BE2C (cell line): ENCODE results near the gene LAS1L. TPM values are rescaled to one million over a fixed set of nuclear protein-coding genes. Genes with fewer than 3 reads are reported as not detected.

Experiments
- DNase-seq: peaks from one replicate; pipeline ENCODE4 v3.0.0-alpha.2; 2020
- H3K27me3 ChIP-seq: fragments of 250-450 bp; sonication (Bioruptor Pico); 2 replicates; pipeline ENCODE4 v1.5.1; 2020; ENCODE audit warnings: mild to moderate bottlenecking
- H3K36me3 ChIP-seq: fragments of 250-450 bp; sonication (Bioruptor Pico); 2 replicates; pipeline ENCODE4 v1.5.1; 2020; ENCODE audit warnings: mild to moderate bottlenecking
- H3K4me1 ChIP-seq: fragments of 250-450 bp; sonication (Bioruptor Pico); 2 replicates; pipeline ENCODE4 v1.5.1; 2020
- H3K4me3 ChIP-seq: 2 replicates; pipeline ENCODE4 v1.5.1; 2011; ENCODE audit warnings: low read depth, low read length
- H3K9me3 ChIP-seq: fragments of 250-450 bp; sonication (Bioruptor Pico); 2 replicates; pipeline ENCODE4 v1.5.1; 2020
- polyA plus RNA-seq: library from polyadenylated mRNA; unstranded; fragments of >200 nt; gene quantifications from one replicate; pipeline ENCODE4 v1.2.1, GENCODE V29; 2012; ENCODE audit warnings: low read depth, missing spikeins; ENCODE audit not compliant: insufficient read length, insufficient read depth
- TF ChIP-seq, protein P1 (sequence below): IDR thresholded peaks from 2 replicates; pipeline ENCODE4 v1.5.1; 2012; ENCODE audit warnings: mild to moderate bottlenecking, low read depth, low read length

LAS1L gene
- polyA plus RNA-seq = 46.9 TPM

DNA sequence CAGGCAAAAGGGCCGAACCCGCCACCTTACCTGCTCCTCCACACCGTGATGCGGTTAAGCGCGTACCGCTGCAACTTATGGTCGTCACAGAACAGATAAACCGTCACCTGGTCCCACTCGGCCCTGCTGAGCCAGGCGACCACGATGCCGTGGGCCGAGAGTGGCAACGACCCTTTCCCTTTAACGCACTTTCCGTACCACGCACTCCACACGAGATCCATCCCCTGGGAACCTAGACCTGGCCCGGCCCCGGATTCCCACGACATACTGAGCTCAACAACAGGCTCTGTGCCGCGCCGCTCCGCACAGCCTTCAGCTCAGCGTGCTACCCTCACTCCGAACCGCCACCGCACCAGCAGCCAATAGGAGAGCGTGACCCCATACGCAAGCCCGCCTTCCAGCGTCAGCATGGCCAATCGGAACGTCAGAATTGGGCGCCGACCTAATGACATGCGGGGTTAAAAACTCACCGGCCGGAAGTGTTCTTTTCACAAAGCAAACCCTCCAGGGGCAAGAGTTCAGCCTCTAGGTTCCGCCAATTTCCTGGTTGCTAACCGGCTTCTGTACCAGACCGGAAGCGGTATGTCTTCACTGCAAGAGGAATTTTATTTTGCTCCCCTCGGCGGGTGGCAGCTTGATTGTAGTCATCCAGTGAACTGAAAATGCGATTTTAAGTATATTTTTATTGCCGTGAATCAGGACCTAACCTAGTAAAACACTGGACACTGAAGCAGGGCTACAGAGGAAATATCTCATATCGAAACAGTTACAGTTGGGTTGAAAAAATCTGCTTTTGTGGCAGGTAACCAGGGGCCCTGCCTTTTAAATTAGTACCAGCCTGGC is at the start of gene LAS1L:
Gene LAS1L (minus strand): TSS at position 338 of the 843 bp plus-strand sequence. CDS start 72 bp downstream, at position 266.
- TF ChIP-seq, protein P1, sequence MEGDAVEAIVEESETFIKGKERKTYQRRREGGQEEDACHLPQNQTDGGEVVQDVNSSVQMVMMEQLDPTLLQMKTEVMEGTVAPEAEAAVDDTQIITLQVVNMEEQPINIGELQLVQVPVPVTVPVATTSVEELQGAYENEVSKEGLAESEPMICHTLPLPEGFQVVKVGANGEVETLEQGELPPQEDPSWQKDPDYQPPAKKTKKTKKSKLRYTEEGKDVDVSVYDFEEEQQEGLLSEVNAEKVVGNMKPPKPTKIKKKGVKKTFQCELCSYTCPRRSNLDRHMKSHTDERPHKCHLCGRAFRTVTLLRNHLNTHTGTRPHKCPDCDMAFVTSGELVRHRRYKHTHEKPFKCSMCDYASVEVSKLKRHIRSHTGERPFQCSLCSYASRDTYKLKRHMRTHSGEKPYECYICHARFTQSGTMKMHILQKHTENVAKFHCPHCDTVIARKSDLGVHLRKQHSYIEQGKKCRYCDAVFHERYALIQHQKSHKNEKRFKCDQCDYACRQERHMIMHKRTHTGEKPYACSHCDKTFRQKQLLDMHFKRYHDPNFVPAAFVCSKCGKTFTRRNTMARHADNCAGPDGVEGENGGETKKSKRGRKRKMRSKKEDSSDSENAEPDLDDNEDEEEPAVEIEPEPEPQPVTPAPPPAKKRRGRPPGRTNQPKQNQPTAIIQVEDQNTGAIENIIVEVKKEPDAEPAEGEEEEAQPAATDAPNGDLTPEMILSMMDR = no peak
- H3K27me3 ChIP-seq = no peaks in the 10 kb centered on the region
- peak within 1 kb of the TSS; percentile 90 for H3K4me3 ChIP-seq
- peak; percentile 88 for DNase-seq
- H3K36me3 ChIP-seq = peaks cover 4% of the 10 kb centered on the region; the same call in 1 of the 2 replicates
- no peaks in the 10 kb centered on the region for H3K4me1 ChIP-seq
- no peaks in the 10 kb centered on the region for H3K9me3 ChIP-seq

DNA sequence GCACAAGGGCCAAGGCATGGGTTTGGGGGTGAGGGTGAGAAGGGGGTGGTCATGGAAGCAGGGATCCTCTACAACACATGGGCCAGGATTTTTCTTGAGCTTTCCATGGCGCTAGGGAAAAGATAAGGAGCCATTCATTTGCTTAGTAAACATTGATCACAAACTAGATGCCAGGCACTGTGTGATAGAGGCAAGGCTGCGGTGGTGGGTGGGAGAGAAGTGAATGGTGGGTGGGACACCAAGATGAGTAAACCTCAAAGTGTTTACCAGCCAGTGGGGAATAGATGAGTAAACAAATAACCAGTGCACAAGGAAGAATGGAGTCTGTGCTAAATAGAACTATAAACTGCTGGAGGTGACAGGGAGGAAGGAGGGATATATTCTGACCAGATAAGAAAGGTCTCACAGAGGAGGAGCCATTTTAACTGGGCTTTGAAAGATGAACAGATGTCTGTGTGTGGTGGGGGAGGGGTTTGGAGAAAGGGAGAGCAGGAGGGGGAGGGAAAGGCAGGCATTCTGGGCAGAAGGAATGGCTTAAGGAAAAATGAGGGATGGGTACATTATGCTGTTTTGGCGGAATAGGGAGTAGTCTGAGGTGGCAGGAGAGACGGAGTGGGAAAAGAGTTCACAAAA is 48.0 kb upstream of the LAS1L start:
- DNase-seq = no peak
- TF ChIP-seq, protein P1 = no peak
- no peaks in the 10 kb centered on the region for H3K27me3 ChIP-seq
- H3K4me1 ChIP-seq = no peaks in the 10 kb centered on the region
- no peaks in the 10 kb centered on the region for H3K36me3 ChIP-seq
- no peaks in the 10 kb centered on the region for H3K9me3 ChIP-seq
- no peak overlapping the region for H3K4me3 ChIP-seq

GRCh38 chrX:65581661-65582339 is 47.2 kb upstream of the LAS1L start:
- TF ChIP-seq, protein P1 = peak; percentile 67
- no peak overlapping the region for H3K4me3 ChIP-seq
- H3K4me1 ChIP-seq = no peaks in the 10 kb centered on the region
- DNase-seq = peak; percentile 27
- H3K36me3 ChIP-seq = no peaks in the 10 kb centered on the region
- no peaks in the 10 kb centered on the region for H3K9me3 ChIP-seq
- no peaks in the 10 kb centered on the region for H3K27me3 ChIP-seq

DNA sequence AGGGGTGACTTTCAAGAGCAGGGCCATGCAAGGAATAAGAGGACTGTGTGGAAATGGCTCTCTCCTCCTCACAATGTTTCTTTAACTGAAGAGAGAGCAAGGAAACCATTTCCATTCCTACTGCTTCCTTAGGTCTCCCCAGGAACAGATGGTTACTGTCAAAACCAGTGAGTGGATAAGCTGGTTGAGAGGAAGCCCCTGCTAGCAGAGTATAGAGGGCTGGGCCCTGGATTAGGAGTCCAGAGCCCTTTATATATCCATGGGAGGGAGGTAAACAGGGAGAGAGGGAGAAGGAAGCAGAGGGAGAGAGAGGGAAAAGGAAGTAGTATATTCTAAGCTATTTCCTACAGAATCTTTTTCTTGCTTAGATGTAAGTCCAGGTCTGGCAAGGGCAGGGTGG is 43.8 kb upstream of the LAS1L start:
- Histone ChIP-seq H3K27me3 (no peaks in the 10 kb centered on the region), H3K9me3 (no peaks in the 10 kb centered on the region), H3K4me3 (no peak overlapping the region), H3K4me1 (no peaks in the 10 kb centered on the region), H3K36me3 (no peaks in the 10 kb centered on the region)
- DNase-seq = no peak
- TF ChIP-seq, protein P1 = no peak

- Histone ChIP-seq H3K4me1 (no peaks in the 10 kb centered on the region), H3K27me3 (no peaks in the 10 kb centered on the region), H3K4me3 (no peak overlapping the region), H3K36me3 (no peaks in the 10 kb centered on the region), H3K9me3 (no peaks in the 10 kb centered on the region)
- no peak for DNase-seq
- TF ChIP-seq, protein P1 = no peak
These were observed 41.6 kb upstream of the LAS1L start for GRCh38 chrX:65576160-65576559.
